ENCODE results near the gene CNTN6. TPM values are rescaled to one million over a fixed set of nuclear protein-coding genes. Genes with fewer than 3 reads are reported as not detected.

CNTN6 gene
- total and polyA plus RNA-seq, 2 donors (not counting 1 experiment from before 2014, with no cell fraction given) = not detected

GRCh38 chr3:1228289-1228688 lies 135.5 kb downstream of the CNTN6 start:
- no peak for ATAC-seq (ENCODE audit: low read depth)
- Histone ChIP-seq H3K27me3 (replicated peaks in 1 of 4; ENCODE audit: control extremely low read depth in 1 of 4, control insufficient read depth in 3 of 4, insufficient read depth in 4 of 4, low read length in 3 of 4) (no peaks in the 10 kb centered on the region), H3K79me2 (ENCODE audit: control insufficient read depth, insufficient read depth, low read length) (no peaks in the 10 kb centered on the region), H3K36me3 (replicated peaks in 1 of 2; ENCODE audit: control extremely low read depth in 1 of 2, control insufficient read depth in 1 of 2, extremely low read depth in 1 of 2, insufficient read depth in 2 of 2, low read length in 1 of 2) (no peaks in the 10 kb centered on the region), H3K27ac (ENCODE audit: low read length in 2 of 2) (no peak overlapping the region), H3K4me1 (ENCODE audit: control insufficient read depth in 2 of 2, insufficient read depth in 2 of 2, low read length in 2 of 2) (no peaks in the 10 kb centered on the region), H4K20me1 (ENCODE audit: control insufficient read depth, insufficient read depth, low read length, poor library complexity, severe bottlenecking) (no peaks in the 10 kb centered on the region), H3K9me3 (ENCODE audit: control extremely low read depth in 1 of 3, control insufficient read depth in 2 of 3, insufficient read depth in 1 of 3, low read length in 2 of 3) (peaks cover 0 to 2% (median 0%) of the 10 kb centered on the region in 3 donors), H2AFZ (ENCODE audit: insufficient read depth, low read depth, low read length, poor library complexity, severe bottlenecking) (no peak overlapping the region), H3K4me2 (replicated peaks; ENCODE audit: low read depth, low read length, poor library complexity, severe bottlenecking) (no peak overlapping the region), H3K4me3 (ENCODE audit: control extremely low read depth in 1 of 5, extremely low read depth in 1 of 5, insufficient read depth in 1 of 5, low read depth in 2 of 5, low read length in 4 of 5) (no peak overlapping the region), H3K9ac (ENCODE audit: low read length) (no peak overlapping the region)
- DNase-seq = no peak
- POLR2A ChIA-PET = no interaction called here
- intact Hi-C loops (cut with micrococcal nuclease) = no loop called here
- Mint-ChIP-seq H3K27me3 (no peaks in the 10 kb centered on the region), H3K9me3 (ENCODE audit: insufficient read depth) (no peaks in the 10 kb centered on the region), H3K27ac (no peak overlapping the region), H3K4me3 (no peak overlapping the region), H3K4me1 (no peaks in the 10 kb centered on the region)
- WGBS (ENCODE audit: insufficient coverage) = no CpG with 5 or more reads among the region's 4 CpGs
- TF ChIP-seq, protein P1, sequence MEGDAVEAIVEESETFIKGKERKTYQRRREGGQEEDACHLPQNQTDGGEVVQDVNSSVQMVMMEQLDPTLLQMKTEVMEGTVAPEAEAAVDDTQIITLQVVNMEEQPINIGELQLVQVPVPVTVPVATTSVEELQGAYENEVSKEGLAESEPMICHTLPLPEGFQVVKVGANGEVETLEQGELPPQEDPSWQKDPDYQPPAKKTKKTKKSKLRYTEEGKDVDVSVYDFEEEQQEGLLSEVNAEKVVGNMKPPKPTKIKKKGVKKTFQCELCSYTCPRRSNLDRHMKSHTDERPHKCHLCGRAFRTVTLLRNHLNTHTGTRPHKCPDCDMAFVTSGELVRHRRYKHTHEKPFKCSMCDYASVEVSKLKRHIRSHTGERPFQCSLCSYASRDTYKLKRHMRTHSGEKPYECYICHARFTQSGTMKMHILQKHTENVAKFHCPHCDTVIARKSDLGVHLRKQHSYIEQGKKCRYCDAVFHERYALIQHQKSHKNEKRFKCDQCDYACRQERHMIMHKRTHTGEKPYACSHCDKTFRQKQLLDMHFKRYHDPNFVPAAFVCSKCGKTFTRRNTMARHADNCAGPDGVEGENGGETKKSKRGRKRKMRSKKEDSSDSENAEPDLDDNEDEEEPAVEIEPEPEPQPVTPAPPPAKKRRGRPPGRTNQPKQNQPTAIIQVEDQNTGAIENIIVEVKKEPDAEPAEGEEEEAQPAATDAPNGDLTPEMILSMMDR (IDR thresholded peaks at IDR 0.05) = no peak
- TF ChIP-seq EZH2 (IDR thresholded peaks at IDR 0.05; ENCODE audit: borderline replicate concordance, insufficient read depth, low read depth, low read length, poor library complexity, severe bottlenecking) = no peak
- CTCF ChIA-PET = no interaction called here

- H3K79me2 ChIP-seq (ENCODE audit: control insufficient read depth, insufficient read depth, low read length) = no peaks in the 10 kb centered on the region
- no peak for ATAC-seq (ENCODE audit: low read depth)
Observed at GRCh38 chr3:1230920-1231319, 138.1 kb downstream of the CNTN6 start.

More at GRCh38 chr3:1230920-1231319, 138.1 kb downstream of the CNTN6 start:
- no peaks in the 10 kb centered on the region for H3K36me3 ChIP-seq (replicated peaks in 1 of 2; ENCODE audit: control extremely low read depth in 1 of 2, control insufficient read depth in 1 of 2, extremely low read depth in 1 of 2, insufficient read depth in 2 of 2, low read length in 1 of 2)
- Mint-ChIP-seq H3K4me1 (no peaks in the 10 kb centered on the region), H3K9me3 (ENCODE audit: insufficient read depth) (no peaks in the 10 kb centered on the region), H3K27me3 (no peaks in the 10 kb centered on the region), H3K4me3 (no peak overlapping the region), H3K27ac (no peak overlapping the region)
- no peaks in the 10 kb centered on the region for H3K4me1 ChIP-seq (ENCODE audit: control insufficient read depth in 2 of 2, insufficient read depth in 2 of 2, low read length in 2 of 2)
- H3K4me3 ChIP-seq (ENCODE audit: control extremely low read depth in 1 of 5, extremely low read depth in 1 of 5, insufficient read depth in 1 of 5, low read depth in 2 of 5, low read length in 4 of 5) = no peak overlapping the region
- TF ChIP-seq, protein P1 (IDR thresholded peaks at IDR 0.05) = no peak
- TF ChIP-seq EZH2 (IDR thresholded peaks at IDR 0.05; ENCODE audit: borderline replicate concordance, insufficient read depth, low read depth, low read length, poor library complexity, severe bottlenecking) = no peak
- no peak overlapping the region for H3K4me2 ChIP-seq (replicated peaks; ENCODE audit: low read depth, low read length, poor library complexity, severe bottlenecking)
- POLR2A ChIA-PET = no interaction called here
- H4K20me1 ChIP-seq (ENCODE audit: control insufficient read depth, insufficient read depth, low read length, poor library complexity, severe bottlenecking) = no peaks in the 10 kb centered on the region
- no peaks in the 10 kb centered on the region for H3K27me3 ChIP-seq (replicated peaks in 1 of 4; ENCODE audit: control extremely low read depth in 1 of 4, control insufficient read depth in 3 of 4, insufficient read depth in 4 of 4, low read length in 3 of 4)
- no peak overlapping the region for H3K27ac ChIP-seq (ENCODE audit: low read length in 2 of 2)
- WGBS (ENCODE audit: insufficient coverage) = 96% methylated on average over 4 of the region's 4 CpGs
- peaks cover 0 to 4% (median 2%) of the 10 kb centered on the region in 3 donors for H3K9me3 ChIP-seq (ENCODE audit: control extremely low read depth in 1 of 3, control insufficient read depth in 2 of 3, insufficient read depth in 1 of 3, low read length in 2 of 3)
- intact Hi-C loops (cut with micrococcal nuclease) = no loop called here
- H2AFZ ChIP-seq (ENCODE audit: insufficient read depth, low read depth, low read length, poor library complexity, severe bottlenecking) = no peak overlapping the region
- CTCF ChIA-PET = no interaction called here
- no peak for DNase-seq
- H3K9ac ChIP-seq (ENCODE audit: low read length) = no peak overlapping the region
